Neural progenitor cell (in vitro differentiated cells): ENCODE data around the gene EFCAB10. TPM values are rescaled to one million over a fixed set of nuclear protein-coding genes. Genes with fewer than 3 reads are reported as not detected.
A peak's percentile ranks its signal among the peaks of the same experiment; 100 is the strongest.

Experiments used
- DNase-seq: peaks from one replicate; pipeline ENCODE4 v3.0.0-alpha.2; 2016; ENCODE audit warnings: low spot score
- H2AFZ ChIP-seq: fragments of 200-600 bp; sonication (generic); replicated peaks from 2 replicates; pipeline ENCODE4 v1.6.1; 2016; ENCODE audit warnings: antibody characterized with exemption
- H3F3A ChIP-seq: fragments of 200-600 bp; sonication (generic); 2 replicates; pipeline ENCODE4 v1.6.1; 2016; ENCODE audit warnings: antibody characterized with exemption, low read depth
- H3K27ac ChIP-seq: fragments of 200-600 bp; sonication (generic); 2 replicates; pipeline ENCODE4 v1.5.1; 2016; ENCODE audit warnings: mild to moderate bottlenecking
- H3K27me3 ChIP-seq: fragments of 200-600 bp; sonication (generic); 2 replicates; pipeline ENCODE4 v1.6.1; 2016; ENCODE audit warnings: mild to moderate bottlenecking, moderate library complexity
- H3K36me3 ChIP-seq: fragments of 200-600 bp; sonication (generic); 2 replicates; pipeline ENCODE4 v1.5.1; 2016
- H3K4me1 ChIP-seq: fragments of 200-600 bp; sonication (generic); 2 replicates; pipeline ENCODE4 v1.6.1; 2016; ENCODE audit warnings: mixed run types
- H3K4me2 ChIP-seq: fragments of 200-600 bp; sonication (generic); 2 replicates; pipeline ENCODE4 v1.6.1; 2016
- H3K4me3 ChIP-seq: fragments of 200-600 bp; sonication (generic); 2 replicates; pipeline ENCODE4 v1.5.1; 2016
- H3K79me2 ChIP-seq: fragments of 200-600 bp; sonication (generic); 2 replicates; pipeline ENCODE4 v1.6.1; 2016; ENCODE audit warnings: low read depth
- H3K9ac ChIP-seq: fragments of 200-600 bp; sonication (generic); 2 replicates; pipeline ENCODE4 v1.6.1; 2016
- H3K9me3 ChIP-seq: fragments of 200-600 bp; sonication (generic); 2 replicates; pipeline ENCODE4 v1.5.1; 2016; ENCODE audit warnings: low read depth
- H4K20me1 ChIP-seq: fragments of 200-600 bp; sonication (generic); 2 replicates; pipeline ENCODE4 v1.6.1; 2016; ENCODE audit warnings: low read depth
- H3K27ac Mint-ChIP-seq: 3 replicates; pipeline ENCODE4 v1.8.0; 2021; ENCODE audit warnings: mixed read lengths
- H3K27me3 Mint-ChIP-seq: 2 replicates; pipeline ENCODE4 v1.8.0; 2022; ENCODE audit warnings: low read depth, mild to moderate bottlenecking, inconsistent platforms, moderate library complexity, mixed read lengths; ENCODE audit not compliant: insufficient read depth
- H3K36me3 Mint-ChIP-seq: 3 replicates; pipeline ENCODE4 v1.8.0; 2021; ENCODE audit warnings: mixed read lengths
- H3K4me1 Mint-ChIP-seq: 3 replicates; pipeline ENCODE4 v1.8.0; 2021; ENCODE audit warnings: mixed read lengths
- H3K4me3 Mint-ChIP-seq: 3 replicates; pipeline ENCODE4 v1.8.0; 2021; ENCODE audit warnings: mild to moderate bottlenecking, moderate library complexity, mixed read lengths
- H3K9me3 Mint-ChIP-seq: 3 replicates; pipeline ENCODE4 v1.8.0; 2020; ENCODE audit warnings: mixed read lengths
- CTCF ChIP-seq: fragments of 200-600 bp; sonication (generic); IDR thresholded peaks from 2 replicates; pipeline ENCODE4 v1.5.1; 2017; ENCODE audit warnings: antibody characterized with exemption, mild to moderate bottlenecking
- EZH2 ChIP-seq: fragments of 200-600 bp; sonication (generic); IDR thresholded peaks from 2 replicates; pipeline ENCODE4 v1.6.1; 2017; ENCODE audit warnings: antibody characterized with exemption, mild to moderate bottlenecking, moderate library complexity
- EZH2phosphoT487 ChIP-seq: fragments of 200-600 bp; sonication (generic); IDR thresholded peaks from 2 replicates; pipeline ENCODE4 v1.6.1; 2017; ENCODE audit warnings: antibody characterized with exemption
- total RNA-seq: library from RNA; depleted of rRNA; stranded (reverse); fragments of >200 nt; gene quantifications from 2 replicates; pipeline ENCODE4 v1.2.3, GENCODE V29; 2015; ENCODE audit warnings: low replicate concordance

The EFCAB10 gene
- total RNA-seq, 1 donor from 2014 or later = 5.0 TPM

GRCh38 chr7:105596866-105597265, 15.6 kb upstream of the EFCAB10 start:
- H3K4me3 ChIP-seq = no peak overlapping the region

GRCh38 chr7:105594034-105594433, 12.7 kb upstream of the EFCAB10 start:
- H3K79me2 ChIP-seq = no peaks in the 10 kb centered on the region
- no peak overlapping the region for H3K9ac ChIP-seq
- H3K4me2 ChIP-seq = no peak overlapping the region
- TF ChIP-seq EZH2 (no peak), EZH2phosphoT487 (no peak), CTCF (peak; percentile 7)
- no peaks in the 10 kb centered on the region for H3F3A ChIP-seq
- H3K4me1 ChIP-seq = peaks cover 5% of the 10 kb centered on the region
- no peaks in the 10 kb centered on the region for H3K9me3 ChIP-seq
- no peak overlapping the region for H2AFZ ChIP-seq
- H3K27ac ChIP-seq = no peak overlapping the region
- H3K9me3 Mint-ChIP-seq = no peaks in the 10 kb centered on the region
- H3K27ac Mint-ChIP-seq = no peak overlapping the region
- H3K4me1 Mint-ChIP-seq = peaks cover 9% of the 10 kb centered on the region
- H3K27me3 ChIP-seq = no peaks in the 10 kb centered on the region
- peaks cover 4% of the 10 kb centered on the region for H3K27me3 Mint-ChIP-seq
- H3K36me3 ChIP-seq = no peaks in the 10 kb centered on the region
- H3K4me3 Mint-ChIP-seq = no peak overlapping the region
- no peak for DNase-seq
- H3K36me3 Mint-ChIP-seq = no peaks in the 10 kb centered on the region
- no peaks in the 10 kb centered on the region for H4K20me1 ChIP-seq
- H3K4me3 ChIP-seq = no peak overlapping the region

More at GRCh38 chr7:105596866-105597265, 15.6 kb upstream of the EFCAB10 start:
- no peak for TF ChIP-seq EZH2phosphoT487
- TF ChIP-seq EZH2 = no peak
- TF ChIP-seq CTCF = no peak
- Mint-ChIP-seq H3K36me3 (no peaks in the 10 kb centered on the region), H3K4me1 (peaks cover 2% of the 10 kb centered on the region), H3K27ac (no peak overlapping the region), H3K9me3 (no peaks in the 10 kb centered on the region), H3K27me3 (peaks cover 5% of the 10 kb centered on the region), H3K4me3 (no peak overlapping the region)
- Histone ChIP-seq H3F3A (no peaks in the 10 kb centered on the region), H3K4me1 (peaks cover 13% of the 10 kb centered on the region), H3K9ac (no peak overlapping the region), H4K20me1 (no peaks in the 10 kb centered on the region), H3K9me3 (no peaks in the 10 kb centered on the region), H3K27me3 (no peaks in the 10 kb centered on the region), H3K4me2 (no peak overlapping the region), H3K36me3 (no peaks in the 10 kb centered on the region), H3K79me2 (no peaks in the 10 kb centered on the region), H2AFZ (no peak overlapping the region), H3K27ac (no peak overlapping the region)
- no peak for DNase-seq

GRCh38 chr7:105591522-105591921, 10.2 kb upstream of the EFCAB10 start:
- Histone ChIP-seq H3K9ac (no peak overlapping the region), H3K4me2 (no peak overlapping the region), H3K4me1 (no peaks in the 10 kb centered on the region), H3F3A (no peaks in the 10 kb centered on the region), H3K4me3 (no peak overlapping the region), H3K27ac (no peak overlapping the region), H2AFZ (no peak overlapping the region), H3K27me3 (no peaks in the 10 kb centered on the region), H3K79me2 (no peaks in the 10 kb centered on the region), H3K36me3 (no peaks in the 10 kb centered on the region), H3K9me3 (no peaks in the 10 kb centered on the region), H4K20me1 (no peaks in the 10 kb centered on the region)
- H3K27ac Mint-ChIP-seq = no peak overlapping the region
- no peak overlapping the region for H3K4me3 Mint-ChIP-seq
- DNase-seq = no peak
- no peak for TF ChIP-seq EZH2
- TF ChIP-seq CTCF = no peak
- no peak for TF ChIP-seq EZH2phosphoT487
- no peaks in the 10 kb centered on the region for H3K36me3 Mint-ChIP-seq
- H3K27me3 Mint-ChIP-seq = peaks cover 8% of the 10 kb centered on the region
- H3K9me3 Mint-ChIP-seq = no peaks in the 10 kb centered on the region
- peaks cover 10% of the 10 kb centered on the region for H3K4me1 Mint-ChIP-seq
